WERI-Rb-1 (cell line): ENCODE data around the gene LEP.

Experiments
- DNase-seq: peaks from one replicate; pipeline ENCODE4 v3.0.0-alpha.2; 2020
- H3K27ac ChIP-seq: fragments of 250-450 bp; sonication (Bioruptor Pico); 2 replicates; pipeline ENCODE4 v1.5.1; 2020; ENCODE audit warnings: mild to moderate bottlenecking, moderate library complexity
- H3K27me3 ChIP-seq: fragments of 250-450 bp; sonication (Bioruptor Pico); 2 replicates; pipeline ENCODE4 v1.5.1; 2021; ENCODE audit warnings: mild to moderate bottlenecking, low read depth, moderate library complexity; ENCODE audit not compliant: insufficient read depth, severe bottlenecking
- H3K36me3 ChIP-seq: fragments of 250-450 bp; sonication (Bioruptor Pico); 2 replicates; pipeline ENCODE4 v1.5.1; 2020; ENCODE audit warnings: mild to moderate bottlenecking, moderate library complexity
- H3K4me3 ChIP-seq: 2 replicates; pipeline ENCODE4 v1.5.1; 2011; ENCODE audit warnings: low read depth, mild to moderate bottlenecking, control low read depth, low read length
- H3K9me3 ChIP-seq: fragments of 250-450 bp; sonication (Bioruptor Pico); 2 replicates; pipeline ENCODE4 v1.5.1; 2021; ENCODE audit warnings: mild to moderate bottlenecking, moderate library complexity; ENCODE audit not compliant: severe bottlenecking
- TF ChIP-seq, protein P1 (sequence below): IDR thresholded peaks from 2 replicates; pipeline ENCODE4 v1.5.1; 2011; ENCODE audit warnings: low read depth, mild to moderate bottlenecking, control low read depth, inconsistent platforms, low read length

Gene LEP

DNA sequence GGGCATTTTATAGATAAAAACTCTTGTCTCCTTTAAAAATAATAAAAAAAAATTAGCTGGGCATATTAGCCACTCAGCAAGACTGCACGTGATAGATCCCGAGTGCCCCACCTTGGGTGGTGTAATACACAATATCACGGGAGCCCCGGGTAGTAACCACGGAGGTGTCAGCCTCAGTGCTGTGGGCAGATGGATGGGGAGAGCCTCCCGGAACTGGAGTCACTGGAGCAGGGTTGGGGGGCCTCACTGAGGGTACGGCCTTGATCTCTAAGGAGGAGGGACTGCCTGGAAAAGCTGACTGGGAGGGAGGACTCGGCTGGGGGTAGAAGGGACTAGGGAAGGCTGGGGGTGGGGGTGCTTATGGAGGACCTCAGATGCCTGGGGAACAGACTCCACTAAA is 12.6 kb downstream of the LEP start:
- no peak for DNase-seq
- Histone ChIP-seq H3K4me3 (no peak overlapping the region), H3K36me3 (no peaks in the 10 kb centered on the region), H3K27ac (no peak overlapping the region), H3K9me3 (no peaks in the 10 kb centered on the region), H3K27me3 (no peaks in the 10 kb centered on the region)
- TF ChIP-seq, protein P1, sequence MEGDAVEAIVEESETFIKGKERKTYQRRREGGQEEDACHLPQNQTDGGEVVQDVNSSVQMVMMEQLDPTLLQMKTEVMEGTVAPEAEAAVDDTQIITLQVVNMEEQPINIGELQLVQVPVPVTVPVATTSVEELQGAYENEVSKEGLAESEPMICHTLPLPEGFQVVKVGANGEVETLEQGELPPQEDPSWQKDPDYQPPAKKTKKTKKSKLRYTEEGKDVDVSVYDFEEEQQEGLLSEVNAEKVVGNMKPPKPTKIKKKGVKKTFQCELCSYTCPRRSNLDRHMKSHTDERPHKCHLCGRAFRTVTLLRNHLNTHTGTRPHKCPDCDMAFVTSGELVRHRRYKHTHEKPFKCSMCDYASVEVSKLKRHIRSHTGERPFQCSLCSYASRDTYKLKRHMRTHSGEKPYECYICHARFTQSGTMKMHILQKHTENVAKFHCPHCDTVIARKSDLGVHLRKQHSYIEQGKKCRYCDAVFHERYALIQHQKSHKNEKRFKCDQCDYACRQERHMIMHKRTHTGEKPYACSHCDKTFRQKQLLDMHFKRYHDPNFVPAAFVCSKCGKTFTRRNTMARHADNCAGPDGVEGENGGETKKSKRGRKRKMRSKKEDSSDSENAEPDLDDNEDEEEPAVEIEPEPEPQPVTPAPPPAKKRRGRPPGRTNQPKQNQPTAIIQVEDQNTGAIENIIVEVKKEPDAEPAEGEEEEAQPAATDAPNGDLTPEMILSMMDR, result no peak

DNA sequence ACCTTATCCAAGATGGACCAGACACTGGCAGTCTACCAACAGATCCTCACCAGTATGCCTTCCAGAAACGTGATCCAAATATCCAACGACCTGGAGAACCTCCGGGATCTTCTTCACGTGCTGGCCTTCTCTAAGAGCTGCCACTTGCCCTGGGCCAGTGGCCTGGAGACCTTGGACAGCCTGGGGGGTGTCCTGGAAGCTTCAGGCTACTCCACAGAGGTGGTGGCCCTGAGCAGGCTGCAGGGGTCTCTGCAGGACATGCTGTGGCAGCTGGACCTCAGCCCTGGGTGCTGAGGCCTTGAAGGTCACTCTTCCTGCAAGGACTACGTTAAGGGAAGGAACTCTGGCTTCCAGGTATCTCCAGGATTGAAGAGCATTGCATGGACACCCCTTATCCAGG is 13.4 kb downstream of the LEP start:
- no peak for DNase-seq
- no peaks in the 10 kb centered on the region for H3K9me3 ChIP-seq
- H3K4me3 ChIP-seq, result no peak overlapping the region
- TF ChIP-seq, protein P1, result no peak
- no peaks in the 10 kb centered on the region for H3K27me3 ChIP-seq
- no peaks in the 10 kb centered on the region for H3K36me3 ChIP-seq
- H3K27ac ChIP-seq, result no peak overlapping the region

DNA sequence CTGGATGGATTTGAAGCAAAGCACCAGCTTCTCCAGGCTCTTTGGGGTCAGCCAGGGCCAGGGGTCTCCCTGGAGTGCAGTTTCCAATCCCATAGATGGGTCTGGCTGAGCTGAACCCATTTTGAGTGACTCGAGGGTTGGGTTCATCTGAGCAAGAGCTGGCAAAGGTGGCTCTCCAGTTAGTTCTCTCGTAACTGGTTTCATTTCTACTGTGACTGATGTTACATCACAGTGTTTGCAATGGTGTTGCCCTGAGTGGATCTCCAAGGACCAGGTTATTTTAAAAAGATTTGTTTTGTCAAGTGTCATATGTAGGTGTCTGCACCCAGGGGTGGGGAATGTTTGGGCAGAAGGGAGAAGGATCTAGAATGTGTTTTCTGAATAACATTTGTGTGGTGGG is 14.2 kb downstream of the LEP start:
- Histone ChIP-seq H3K27me3 (no peaks in the 10 kb centered on the region), H3K27ac (no peak overlapping the region), H3K9me3 (no peaks in the 10 kb centered on the region), H3K4me3 (no peak overlapping the region), H3K36me3 (no peaks in the 10 kb centered on the region)
- TF ChIP-seq, protein P1, result no peak
- DNase-seq, result no peak

DNA sequence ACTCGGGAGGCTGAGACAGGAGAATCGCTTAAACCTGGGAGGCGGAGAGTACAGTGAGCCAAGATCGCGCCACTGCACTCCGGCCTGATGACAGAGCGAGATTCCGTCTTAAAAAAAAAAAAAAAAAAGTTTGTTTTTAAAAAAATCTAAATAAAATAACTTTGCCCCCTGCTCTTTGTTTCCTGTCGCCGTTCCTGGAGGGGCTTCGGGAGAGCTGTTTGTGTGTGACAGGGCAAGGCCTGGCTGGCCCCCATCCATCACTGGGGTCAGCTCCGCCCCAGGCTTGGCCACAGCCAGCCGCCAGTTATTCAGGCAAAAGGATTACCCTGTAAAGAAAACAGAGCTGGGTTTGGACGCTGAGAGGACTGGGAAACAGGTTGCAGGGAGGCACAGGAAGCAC is 16.4 kb downstream of the LEP start:
- Histone ChIP-seq H3K4me3 (no peak overlapping the region), H3K27me3 (no peaks in the 10 kb centered on the region), H3K9me3 (no peaks in the 10 kb centered on the region), H3K36me3 (no peaks in the 10 kb centered on the region), H3K27ac (no peak overlapping the region)
- no peak for DNase-seq
- TF ChIP-seq, protein P1, result no peak

DNA sequence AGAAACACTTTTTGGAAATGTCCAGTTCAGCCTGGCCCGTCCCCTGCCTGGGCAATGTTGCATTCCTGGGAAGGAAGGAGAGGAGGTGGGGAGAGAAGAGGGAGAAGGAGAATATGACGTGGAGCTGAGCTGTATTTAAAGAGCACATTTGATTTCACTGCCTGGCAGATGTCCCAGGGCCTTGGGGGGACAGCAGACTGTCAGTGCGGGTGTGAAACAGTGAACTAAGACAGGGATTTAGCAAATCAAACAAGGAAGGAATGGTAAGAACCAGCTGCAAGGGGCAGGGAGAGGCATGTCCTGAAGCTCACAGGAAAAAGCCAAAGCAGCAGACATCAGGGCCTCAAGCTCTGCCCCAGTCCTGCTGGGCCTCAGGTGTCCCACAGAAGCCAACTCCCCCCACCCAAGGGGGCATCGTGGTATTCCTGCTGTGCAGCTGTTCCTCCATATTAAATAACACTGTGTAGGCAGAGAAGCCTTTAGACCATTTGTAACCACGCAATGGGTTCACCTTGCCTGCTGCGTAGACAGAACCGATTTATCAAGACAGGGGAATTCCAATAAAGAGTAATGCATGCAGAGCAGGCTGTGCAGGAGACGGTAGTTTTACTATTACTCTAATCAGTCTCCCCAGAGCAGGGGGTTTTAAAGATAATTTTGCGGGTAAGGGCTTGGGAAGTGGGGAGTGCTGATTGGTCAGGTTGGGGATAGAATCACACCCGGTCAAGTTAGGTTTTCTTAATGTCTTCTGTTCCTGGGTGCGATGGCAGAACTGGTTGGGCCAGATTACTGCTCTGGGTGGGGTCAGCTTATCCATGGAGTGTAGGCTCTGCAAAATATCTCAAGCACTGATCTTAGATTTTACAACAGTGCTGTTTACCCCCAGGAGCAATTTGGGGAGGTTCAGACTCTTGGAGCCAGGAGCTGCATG is 18.3 kb downstream of the LEP start:
- H3K4me3 ChIP-seq, result no peak overlapping the region
- no peaks in the 10 kb centered on the region for H3K27me3 ChIP-seq
- DNase-seq, result peak; percentile 76
- TF ChIP-seq, protein P1, result no peak
- no peaks in the 10 kb centered on the region for H3K9me3 ChIP-seq
- peak overlapping the region; percentile 80 for H3K27ac ChIP-seq
- no peaks in the 10 kb centered on the region for H3K36me3 ChIP-seq
